Astrocyte of the cerebellum (primary cell): ENCODE results near the gene CIAO3.

Source experiments
- DNase-seq: peaks from one replicate; pipeline ENCODE4 v3.0.0-alpha.2; 2011; ENCODE audit warnings: low read depth
- H3K4me3 ChIP-seq: 2 replicates; pipeline ENCODE4 v1.5.1; 2011; ENCODE audit warnings: mild to moderate bottlenecking, low read depth, low read length, moderate library complexity
- in situ Hi-C: cut with HindIII; loops from 2 replicates; pipeline ENCODE4 v1.10.0; 2017; ENCODE audit warnings: low sequenced_read_pairs
- TF ChIP-seq, protein P1 (sequence below): IDR thresholded peaks from 2 replicates; pipeline ENCODE4 v1.5.1; 2012; ENCODE audit warnings: low read length, low read depth, moderate library complexity, mild to moderate bottlenecking; ENCODE audit errors: missing control alignments

Gene CIAO3

DNA sequence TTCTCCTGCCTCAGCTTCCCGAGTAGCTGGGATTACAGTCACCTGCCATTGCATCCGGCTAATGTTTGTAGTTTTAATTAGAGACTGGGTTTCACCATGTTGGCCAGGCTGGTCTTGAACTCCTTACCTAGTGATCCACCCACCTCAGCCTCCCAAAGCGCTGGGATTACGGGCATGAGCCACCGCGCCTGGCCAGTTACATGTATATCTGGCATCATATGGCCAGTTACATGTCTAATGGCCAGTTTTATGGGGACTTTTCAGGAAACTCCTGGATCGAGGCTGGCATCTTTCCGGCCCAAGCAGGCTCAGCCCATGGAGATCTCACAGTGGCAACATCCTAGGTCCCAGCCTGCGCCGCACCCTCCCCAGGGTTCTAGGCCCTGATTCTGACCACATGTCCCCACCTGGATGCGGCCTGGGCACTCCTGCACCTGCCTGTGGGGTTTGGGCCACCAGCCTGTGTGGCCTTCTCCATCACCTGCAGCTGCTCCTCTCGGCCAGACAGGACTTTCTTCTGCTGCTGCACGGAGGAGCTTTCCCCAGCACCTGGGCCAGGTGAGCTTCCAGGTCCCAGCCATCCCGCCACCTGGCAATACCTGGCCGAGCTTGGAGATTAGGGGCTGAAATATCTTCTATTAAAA is 1.3 kb upstream of the CIAO3 start:
- DNase-seq: no peak
- no peak overlapping the region for H3K4me3 ChIP-seq
- TF ChIP-seq, protein P1, sequence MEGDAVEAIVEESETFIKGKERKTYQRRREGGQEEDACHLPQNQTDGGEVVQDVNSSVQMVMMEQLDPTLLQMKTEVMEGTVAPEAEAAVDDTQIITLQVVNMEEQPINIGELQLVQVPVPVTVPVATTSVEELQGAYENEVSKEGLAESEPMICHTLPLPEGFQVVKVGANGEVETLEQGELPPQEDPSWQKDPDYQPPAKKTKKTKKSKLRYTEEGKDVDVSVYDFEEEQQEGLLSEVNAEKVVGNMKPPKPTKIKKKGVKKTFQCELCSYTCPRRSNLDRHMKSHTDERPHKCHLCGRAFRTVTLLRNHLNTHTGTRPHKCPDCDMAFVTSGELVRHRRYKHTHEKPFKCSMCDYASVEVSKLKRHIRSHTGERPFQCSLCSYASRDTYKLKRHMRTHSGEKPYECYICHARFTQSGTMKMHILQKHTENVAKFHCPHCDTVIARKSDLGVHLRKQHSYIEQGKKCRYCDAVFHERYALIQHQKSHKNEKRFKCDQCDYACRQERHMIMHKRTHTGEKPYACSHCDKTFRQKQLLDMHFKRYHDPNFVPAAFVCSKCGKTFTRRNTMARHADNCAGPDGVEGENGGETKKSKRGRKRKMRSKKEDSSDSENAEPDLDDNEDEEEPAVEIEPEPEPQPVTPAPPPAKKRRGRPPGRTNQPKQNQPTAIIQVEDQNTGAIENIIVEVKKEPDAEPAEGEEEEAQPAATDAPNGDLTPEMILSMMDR: no peak
- in situ Hi-C loops: no loop called here

DNA sequence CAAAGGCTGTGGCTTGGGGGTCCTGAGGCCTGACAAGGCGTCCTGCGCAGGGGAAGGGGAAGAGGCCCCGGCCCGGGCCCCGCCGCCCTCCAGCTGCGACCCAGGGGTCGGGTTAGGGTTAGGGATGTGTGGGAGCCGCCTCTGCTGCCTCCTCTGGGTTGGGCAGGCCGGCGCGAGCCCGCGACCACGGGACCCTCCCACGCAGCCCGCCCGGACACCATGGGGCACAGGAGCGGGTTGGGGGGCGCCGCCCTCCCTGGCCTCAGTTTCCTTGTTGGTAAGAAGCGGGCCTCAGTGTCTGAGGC is 386 bp downstream of the CIAO3 start:
- TF ChIP-seq, protein P1: no peak
- peak overlapping the region; percentile 91 for H3K4me3 ChIP-seq
- in situ Hi-C loops: no loop called here
- no peak for DNase-seq

- H3K4me3 ChIP-seq: peak overlapping the region; percentile 91
- DNase-seq: no peak
- in situ Hi-C loops: no loop called here
- TF ChIP-seq, protein P1: no peak
Observed at GRCh38 chr16:739560-740458, 988 bp downstream of the CIAO3 start.

GRCh38 chr16:736936-737481 is 3.8 kb downstream of the CIAO3 start:
- H3K4me3 ChIP-seq: no peak overlapping the region
- TF ChIP-seq, protein P1: no peak
- DNase-seq: no peak
- in situ Hi-C loops: no loop called here

DNA sequence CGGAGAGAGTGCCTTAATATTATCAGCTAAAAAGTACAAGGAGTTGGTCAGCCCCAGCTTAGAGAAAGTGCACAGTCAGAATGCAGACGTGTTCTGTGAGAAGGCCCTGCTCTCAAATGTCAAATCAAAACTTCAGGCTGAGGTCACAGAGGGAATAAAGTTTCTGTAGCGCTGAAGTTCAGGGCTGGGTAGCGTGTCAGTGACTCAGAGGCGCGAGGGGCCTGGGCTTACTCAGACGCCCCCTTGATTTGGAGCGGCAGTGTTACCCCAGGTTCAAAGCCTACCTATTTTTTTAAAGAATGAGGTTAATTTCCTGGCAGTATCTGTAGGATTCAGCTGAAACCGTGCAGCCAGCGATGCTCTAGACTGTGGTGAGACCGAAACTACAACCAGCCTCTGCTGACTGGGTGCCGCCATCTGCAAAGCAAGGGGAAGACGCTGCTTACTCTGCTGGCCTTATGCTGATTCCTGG is 4.8 kb downstream of the CIAO3 start:
- in situ Hi-C loops: no loop called here
- TF ChIP-seq, protein P1: no peak
- DNase-seq: no peak
- H3K4me3 ChIP-seq: no peak overlapping the region

GRCh38 chr16:734981-735881 is 5.6 kb downstream of the CIAO3 start:
- in situ Hi-C loops: no loop called here
- DNase-seq: no peak
- H3K4me3 ChIP-seq: no peak overlapping the region
- TF ChIP-seq, protein P1: no peak
